Smooth muscle cell (in vitro differentiated cells): Measurements from ENCODE around the gene ZNF175. TPM values are rescaled to one million over a fixed set of nuclear protein-coding genes. Genes with fewer than 3 reads are reported as not detected.

Experiments used
- DNase-seq: peaks from one replicate; lab custom pipeline; 2025; ENCODE audit not compliant: unreplicated experiment; lab: John Stamatoyannopoulos, UW
- H2AFZ ChIP-seq: fragments of 200-600 bp; sonication (generic); 2 replicates; pipeline ENCODE4 v1.6.0; 2016; ENCODE audit warnings: antibody characterized with exemption, low read depth, mild to moderate bottlenecking
- H3F3A ChIP-seq: fragments of 200-600 bp; sonication (generic); 2 replicates; pipeline ENCODE4 v1.6.0; 2017; ENCODE audit warnings: antibody characterized with exemption, low read depth
- H3K27ac ChIP-seq: fragments of 200-600 bp; sonication (generic); 2 replicates; pipeline ENCODE4 v1.5.1; 2016; ENCODE audit warnings: low read depth, mild to moderate bottlenecking
- H3K27me3 ChIP-seq: fragments of 200-600 bp; sonication (generic); 2 replicates; pipeline ENCODE4 v1.6.1; 2016; ENCODE audit warnings: low read depth, mild to moderate bottlenecking
- H3K36me3 ChIP-seq: fragments of 200-600 bp; sonication (generic); 2 replicates; pipeline ENCODE4 v1.5.1; 2016; ENCODE audit warnings: low read depth
- H3K4me1 ChIP-seq: fragments of 200-600 bp; sonication (generic); 2 replicates; pipeline ENCODE4 v1.5.1; 2016; ENCODE audit warnings: low read depth
- H3K4me2 ChIP-seq: fragments of 200-600 bp; sonication (generic); 2 replicates; pipeline ENCODE4 v1.6.0; 2016; ENCODE audit warnings: mild to moderate bottlenecking
- H3K4me3 ChIP-seq: fragments of 200-600 bp; sonication (generic); 2 replicates; pipeline ENCODE4 v1.5.1; 2016; ENCODE audit warnings: mild to moderate bottlenecking
- H3K79me2 ChIP-seq: fragments of 200-600 bp; sonication (generic); 2 replicates; pipeline ENCODE4 v1.6.0; 2016; ENCODE audit warnings: low read depth, mild to moderate bottlenecking
- H3K9ac ChIP-seq: fragments of 200-600 bp; sonication (generic); 2 replicates; pipeline ENCODE4 v1.6.0; 2016; ENCODE audit warnings: low read depth
- H3K9me3 ChIP-seq: fragments of 200-600 bp; sonication (generic); replicated peaks from 2 replicates; pipeline ENCODE4 v1.5.1; 2016; ENCODE audit warnings: low read depth
- H4K20me1 ChIP-seq: fragments of 200-600 bp; sonication (generic); 2 replicates; pipeline ENCODE4 v1.6.0; 2016; ENCODE audit warnings: low read depth
- CTCF ChIP-seq: fragments of 200-600 bp; sonication (generic); IDR thresholded peaks from 2 replicates; pipeline ENCODE4 v1.5.1; 2017; ENCODE audit warnings: borderline replicate concordance, mild to moderate bottlenecking, antibody characterized with exemption; ENCODE audit not compliant: insufficient read depth, poor library complexity, severe bottlenecking
- WGBS: methylation state at CpG from one replicate; pipeline ENCODE4 v1.1.7; 2016; ENCODE audit warnings: low lambda C conversion rate; 5-methylcytosine and 5-hydroxymethylcytosine counted together
- polyA plus RNA-seq: library from polyadenylated mRNA; unstranded; fragments of >200 nt; fragmentation: Nextera tagmentation; extraction: Ambion mirVana; gene quantifications from 2 replicates; pipeline ENCODE4 v1.2.1, GENCODE V29; 2016
- total RNA-seq: library from RNA; depleted of rRNA; stranded (reverse); fragments of >200 nt; gene quantifications from 2 replicates; pipeline ENCODE4 v1.2.3, GENCODE V29; 2014

Gene ZNF175
- total and polyA plus RNA-seq, 2 experiments from 2014 or later = 1.1 to 3.6 TPM

GRCh38 chr19:51639916-51640315 lies 68.8 kb downstream of the ZNF175 start:
- Histone ChIP-seq H3K4me1 (no peaks in the 10 kb centered on the region), H3K4me3 (no peak overlapping the region), H3K27ac (no peak overlapping the region), H3K27me3 (no peaks in the 10 kb centered on the region), H2AFZ (no peak overlapping the region), H3K36me3 (no peaks in the 10 kb centered on the region), H3K79me2 (no peaks in the 10 kb centered on the region), H3K4me2 (no peak overlapping the region), H3K9ac (no peak overlapping the region), H3K9me3 (peaks cover 7% of the 10 kb centered on the region), H3F3A (no peaks in the 10 kb centered on the region), H4K20me1 (no peaks in the 10 kb centered on the region)
- WGBS = 44% methylated on average over 4 of the region's 4 CpGs
- no peak for TF ChIP-seq CTCF
- DNase-seq = no peak

- DNase-seq = no peak
- no peaks in the 10 kb centered on the region for H4K20me1 ChIP-seq
- H2AFZ ChIP-seq = no peak overlapping the region
- 93% methylated on average over 3 of the region's 3 CpGs for WGBS
- peaks cover 7% of the 10 kb centered on the region for H3K9me3 ChIP-seq
- H3F3A ChIP-seq = no peaks in the 10 kb centered on the region
- TF ChIP-seq CTCF = no peak
- H3K27ac ChIP-seq = no peak overlapping the region
- no peaks in the 10 kb centered on the region for H3K4me1 ChIP-seq
- H3K27me3 ChIP-seq = no peaks in the 10 kb centered on the region
- H3K9ac ChIP-seq = no peak overlapping the region
- H3K4me2 ChIP-seq = no peak overlapping the region
- H3K79me2 ChIP-seq = no peaks in the 10 kb centered on the region
- H3K4me3 ChIP-seq = no peak overlapping the region
- no peaks in the 10 kb centered on the region for H3K36me3 ChIP-seq
These were observed 69.3 kb downstream of the ZNF175 start for GRCh38 chr19:51640386-51640785.

- peaks cover 7% of the 10 kb centered on the region for H3K9me3 ChIP-seq
- H3K4me1 ChIP-seq = no peaks in the 10 kb centered on the region
- H3F3A ChIP-seq = no peaks in the 10 kb centered on the region
- no peak overlapping the region for H3K4me3 ChIP-seq
- H2AFZ ChIP-seq = no peak overlapping the region
- H3K4me2 ChIP-seq = no peak overlapping the region
- H3K27me3 ChIP-seq = no peaks in the 10 kb centered on the region
- H4K20me1 ChIP-seq = no peaks in the 10 kb centered on the region
- no peaks in the 10 kb centered on the region for H3K36me3 ChIP-seq
- no peak overlapping the region for H3K9ac ChIP-seq
- no peak for DNase-seq
- H3K79me2 ChIP-seq = no peaks in the 10 kb centered on the region
- no peak for TF ChIP-seq CTCF
- no peak overlapping the region for H3K27ac ChIP-seq
These were observed 70.6 kb downstream of the ZNF175 start for GRCh38 chr19:51641648-51642047.

Other genes with a start within 250 kb of the ZNF175 start
- 0.63 and 2.2 TPM in 2 replicates for gene VSIG10L, start 229.1 kb upstream of the ZNF175 start, total RNA-seq
- gene VSIG10L, start 229.1 kb upstream of the ZNF175 start, polyA plus RNA-seq = 2.5 and 4.2 TPM in 2 replicates
- 38.0 and 51.1 TPM in 2 replicates for gene ETFB, start 204.9 kb upstream of the ZNF175 start, total RNA-seq
- 94.5 and 108 TPM in 2 replicates for gene ETFB, start 204.9 kb upstream of the ZNF175 start, polyA plus RNA-seq
- gene CLDND2, start 202.3 kb upstream of the ZNF175 start, total RNA-seq = not detected in 2 replicates
- 1.4 TPM in 1 of 2 replicates, not detected in the other for gene CLDND2, start 202.3 kb upstream of the ZNF175 start, polyA plus RNA-seq
- not detected in 2 replicates for gene NKG7, start 198.6 kb upstream of the ZNF175 start, total RNA-seq
- not detected in 2 replicates for gene NKG7, start 198.6 kb upstream of the ZNF175 start, polyA plus RNA-seq
- gene LIM2, start 183.3 kb upstream of the ZNF175 start, total RNA-seq = not detected in 2 replicates
- gene LIM2, start 183.3 kb upstream of the ZNF175 start, polyA plus RNA-seq = not detected in 2 replicates
- not detected in 2 replicates for gene C19orf84, start 180.7 kb upstream of the ZNF175 start, total RNA-seq
- 0.71 TPM in 1 of 2 replicates, not detected in the other for gene C19orf84, start 180.7 kb upstream of the ZNF175 start, polyA plus RNA-seq
- gene SIGLEC10, start 153.6 kb upstream of the ZNF175 start, total RNA-seq = not detected in 2 replicates
- 0.40 TPM in 1 of 2 replicates, not detected in the other for gene SIGLEC10, start 153.6 kb upstream of the ZNF175 start, polyA plus RNA-seq
- gene SIGLEC8, start 112.8 kb upstream of the ZNF175 start, total RNA-seq = not detected in 2 replicates
- not detected in 2 replicates for gene SIGLEC8, start 112.8 kb upstream of the ZNF175 start, polyA plus RNA-seq
- gene CEACAM18, start 92.7 kb upstream of the ZNF175 start, total RNA-seq = not detected in 2 replicates
- gene CEACAM18, start 92.7 kb upstream of the ZNF175 start, polyA plus RNA-seq = not detected in 2 replicates
- not detected in 2 replicates for gene SIGLEC12, start 69.5 kb upstream of the ZNF175 start, total RNA-seq
- gene SIGLEC12, start 69.5 kb upstream of the ZNF175 start, polyA plus RNA-seq = not detected in 2 replicates
- gene SIGLEC6, start 39.6 kb upstream of the ZNF175 start, total RNA-seq = 2.0 and 3.6 TPM in 2 replicates
- not detected in 2 replicates for gene SIGLEC6, start 39.6 kb upstream of the ZNF175 start, polyA plus RNA-seq
- not detected in 2 replicates for gene SIGLEC5, start 59.1 kb downstream of the ZNF175 start, total RNA-seq
- not detected in 2 replicates for gene SIGLEC5, start 59.1 kb downstream of the ZNF175 start, polyA plus RNA-seq
- not detected in 2 replicates for gene SIGLEC14, start 75.5 kb downstream of the ZNF175 start, total RNA-seq
- gene SIGLEC14, start 75.5 kb downstream of the ZNF175 start, polyA plus RNA-seq = not detected in 2 replicates
- 3.3 and 4.1 TPM in 2 replicates for gene SPACA6, start 122.0 kb downstream of the ZNF175 start, total RNA-seq
- 3.0 and 4.3 TPM in 2 replicates for gene SPACA6, start 122.0 kb downstream of the ZNF175 start, polyA plus RNA-seq
- 0.90 and 0.94 TPM in 2 replicates for gene HAS1, start 152.7 kb downstream of the ZNF175 start, total RNA-seq
- gene HAS1, start 152.7 kb downstream of the ZNF175 start, polyA plus RNA-seq = 1.5 and 1.8 TPM in 2 replicates
- not detected in 2 replicates for gene FPR1, start 180.6 kb downstream of the ZNF175 start, total RNA-seq
- not detected in 2 replicates for gene FPR1, start 180.6 kb downstream of the ZNF175 start, polyA plus RNA-seq
- 0.13 TPM in 1 of 2 replicates, not detected in the other for gene FPR2, start 189.9 kb downstream of the ZNF175 start, total RNA-seq
- not detected in 2 replicates for gene FPR2, start 189.9 kb downstream of the ZNF175 start, polyA plus RNA-seq
- gene FPR3, start 223.9 kb downstream of the ZNF175 start, total RNA-seq = not detected in 2 replicates
- not detected in 2 replicates for gene FPR3, start 223.9 kb downstream of the ZNF175 start, polyA plus RNA-seq